HG03280 (cell line): ENCODE results near the gene SKIC8.

ENCODE experiments used
- ATAC-seq: cut with Tn5 transposase; IDR thresholded peaks from one replicate; pipeline ENCODE4 v1.9.1; 2021; ENCODE audit warnings: mild to moderate bottlenecking, moderate library complexity; ENCODE audit not compliant: unreplicated experiment

The SKIC8 gene

GRCh38 chr15:78299101-78299930, at the start of gene SKIC8:
TSS of gene SKIC8 (minus strand) at chr15:78299609. CDS start at chr15:78295686, 3,923 bp downstream.
- peak; percentile 92 for ATAC-seq

- ATAC-seq = no peak
Measured at GRCh38 chr15:78347586-78348543, 48.5 kb upstream of the SKIC8 start.

GRCh38 chr15:78345396-78346125, 46.2 kb upstream of the SKIC8 start:
- no peak for ATAC-seq

- no peak for ATAC-seq
Measured at GRCh38 chr15:78343276-78344060, 44.1 kb upstream of the SKIC8 start.

GRCh38 chr15:78342021-78342420, 42.6 kb upstream of the SKIC8 start:
- no peak for ATAC-seq

GRCh38 chr15:78341057-78341987, 41.9 kb upstream of the SKIC8 start:
- no peak for ATAC-seq

- ATAC-seq = no peak
Measured at GRCh38 chr15:78340231-78341056, 41.0 kb upstream of the SKIC8 start, which contains the start of gene CRABP1. TSS of gene CRABP1 (plus strand) at chr15:78340353. CDS start at chr15:78340429, 76 bp downstream.

- no peak for ATAC-seq
Measured at GRCh38 chr15:78339559-78339958, 40.1 kb upstream of the SKIC8 start.

- no peak for ATAC-seq
Measured at GRCh38 chr15:78338781-78339180, 39.4 kb upstream of the SKIC8 start.

- no peak for ATAC-seq
Measured at GRCh38 chr15:78335985-78336384, 36.6 kb upstream of the SKIC8 start.

GRCh38 chr15:78334845-78335244, 35.4 kb upstream of the SKIC8 start:
- no peak for ATAC-seq

- no peak for ATAC-seq
Measured at GRCh38 chr15:78329625-78330024, 30.2 kb upstream of the SKIC8 start.

GRCh38 chr15:78327466-78327865, 28.1 kb upstream of the SKIC8 start:
- ATAC-seq = no peak

- no peak for ATAC-seq
Measured at GRCh38 chr15:78325092-78325843, 25.9 kb upstream of the SKIC8 start.

- no peak for ATAC-seq
Measured at GRCh38 chr15:78324144-78324543, 24.7 kb upstream of the SKIC8 start.

- ATAC-seq = no peak
Measured at GRCh38 chr15:78323693-78324092, 24.3 kb upstream of the SKIC8 start.

- no peak for ATAC-seq
Measured at GRCh38 chr15:78322724-78323521, 23.5 kb upstream of the SKIC8 start.
